UCSD-AML1 (cell line): ENCODE data around the gene GRIK1.
"Not testable (repeated sequence)": the region's sequence is repeated elsewhere in the genome, so short reads cannot be mapped to it uniquely, and the experiment has no call there.

Experiments used
- DNase-seq: peaks from one replicate; lab custom pipeline; 2025; ENCODE audit not compliant: unreplicated experiment; lab: John Stamatoyannopoulos, UW

GRIK1 gene

GRCh38 chr21:29939924-29940275, at the start of gene GRIK1:
Gene GRIK1 (minus strand): TSS chr21:29939996.
- DNase-seq = no peak

- no peak for DNase-seq
Observed at GRCh38 chr21:29987762-29988161, 48.0 kb upstream of the GRIK1 start.

GRCh38 chr21:29985866-29986265, 46.1 kb upstream of the GRIK1 start:
- DNase-seq = no peak

GRCh38 chr21:29979043-29979442, 39.2 kb upstream of the GRIK1 start:
- DNase-seq = no peak

GRCh38 chr21:29975776-29976175, 36.0 kb upstream of the GRIK1 start:
- DNase-seq = no peak

GRCh38 chr21:29973258-29973657, 33.5 kb upstream of the GRIK1 start:
- no peak for DNase-seq

GRCh38 chr21:29961291-29962027, 21.7 kb upstream of the GRIK1 start:
- DNase-seq = no peak

- DNase-seq = no peak
Observed at GRCh38 chr21:29958551-29958950, 18.8 kb upstream of the GRIK1 start.

- not testable (repeated sequence) for DNase-seq
Observed at GRCh38 chr21:29958035-29958434, 18.2 kb upstream of the GRIK1 start.

GRCh38 chr21:29953690-29954089, 13.9 kb upstream of the GRIK1 start:
- DNase-seq = no peak

- DNase-seq = no peak
Observed at GRCh38 chr21:29953072-29953471, 13.3 kb upstream of the GRIK1 start.

GRCh38 chr21:29951911-29952310, 12.1 kb upstream of the GRIK1 start:
- no peak for DNase-seq

- no peak for DNase-seq
Observed at GRCh38 chr21:29949991-29950390, 10.2 kb upstream of the GRIK1 start.

- DNase-seq = no peak
Observed at GRCh38 chr21:29947119-29947518, 7.3 kb upstream of the GRIK1 start.

- no peak for DNase-seq
Observed at GRCh38 chr21:29943885-29944284, 4.1 kb upstream of the GRIK1 start.

GRCh38 chr21:29942034-29942433, 2.2 kb upstream of the GRIK1 start:
- DNase-seq = no peak

GRCh38 chr21:29940991-29941390, 1.2 kb upstream of the GRIK1 start:
- DNase-seq = no peak

- no peak for DNase-seq
Observed at GRCh38 chr21:29940361-29940760, 565 bp upstream of the GRIK1 start.

GRCh38 chr21:29939104-29939923, 482 bp downstream of the GRIK1 start:
- no peak for DNase-seq

- no peak for DNase-seq
Observed at GRCh38 chr21:29938776-29939103, 1.1 kb downstream of the GRIK1 start.

GRCh38 chr21:29933088-29933487, 6.7 kb downstream of the GRIK1 start:
- no peak for DNase-seq

GRCh38 chr21:29928537-29928936, 11.3 kb downstream of the GRIK1 start:
- DNase-seq = no peak

GRCh38 chr21:29920938-29921337, 18.9 kb downstream of the GRIK1 start:
- DNase-seq = no peak
